Measurements from ENCODE around the gene ACSM5.
"Not testable (repeated sequence)": the region's sequence is repeated elsewhere in the genome, so short reads cannot be mapped to it uniquely, and the experiment has no call there.

The ACSM5 gene

GRCh38 chr16:20399185-20399584 is 10.1 kb upstream of the ACSM5 start:
- no peak for DNase-seq (ENCODE audit: low read depth)

GRCh38 chr16:20401066-20401465 is 8.3 kb upstream of the ACSM5 start:
- DNase-seq (ENCODE audit: low read depth) = no peak

GRCh38 chr16:20401475-20402016 is 7.8 kb upstream of the ACSM5 start:
- no peak for DNase-seq (ENCODE audit: low read depth)

- no peak for DNase-seq (ENCODE audit: low read depth)
Measured at GRCh38 chr16:20402651-20403050, 6.7 kb upstream of the ACSM5 start.

- no peak for DNase-seq (ENCODE audit: low read depth)
Measured at GRCh38 chr16:20404637-20405036, 4.7 kb upstream of the ACSM5 start, which contains the start of gene PDILT. PDILT (minus strand) TSS chr16:20404737; CDS start chr16:20399300, 5,437 bp downstream.

- no peak for DNase-seq (ENCODE audit: low read depth)
Measured at GRCh38 chr16:20410121-20410723, 888 bp downstream of the ACSM5 start.

GRCh38 chr16:20411055-20411454 is 1.7 kb downstream of the ACSM5 start:
- no peak for DNase-seq (ENCODE audit: low read depth)

GRCh38 chr16:20415541-20415940 is 6.2 kb downstream of the ACSM5 start:
- DNase-seq (ENCODE audit: low read depth) = no peak

GRCh38 chr16:20419093-20419492 is 9.8 kb downstream of the ACSM5 start:
- DNase-seq (ENCODE audit: low read depth) = not testable (repeated sequence)

GRCh38 chr16:20421748-20422147 is 12.4 kb downstream of the ACSM5 start:
- not testable (repeated sequence) for DNase-seq (ENCODE audit: low read depth)

GRCh38 chr16:20423772-20424128 is 14.4 kb downstream of the ACSM5 start:
- DNase-seq (ENCODE audit: low read depth) = not testable (repeated sequence)

GRCh38 chr16:20424129-20424866 is 15.0 kb downstream of the ACSM5 start:
- DNase-seq (ENCODE audit: low read depth) = no peak

GRCh38 chr16:20427401-20427797 is 18.1 kb downstream of the ACSM5 start:
- not testable (repeated sequence) for DNase-seq (ENCODE audit: low read depth)

GRCh38 chr16:20429499-20429898 is 20.2 kb downstream of the ACSM5 start:
- DNase-seq (ENCODE audit: low read depth) = not testable (repeated sequence)

- not testable (repeated sequence) for DNase-seq (ENCODE audit: low read depth)
Measured at GRCh38 chr16:20430480-20430879, 21.1 kb downstream of the ACSM5 start.

- DNase-seq (ENCODE audit: low read depth) = no peak
Measured at GRCh38 chr16:20430948-20431347, 21.6 kb downstream of the ACSM5 start.

GRCh38 chr16:20438950-20439349 is 29.6 kb downstream of the ACSM5 start:
- not testable (repeated sequence) for DNase-seq (ENCODE audit: low read depth)

- DNase-seq (ENCODE audit: low read depth) = not testable (repeated sequence)
Measured at GRCh38 chr16:20439820-20440231, 30.5 kb downstream of the ACSM5 start.

- not testable (repeated sequence) for DNase-seq (ENCODE audit: low read depth)
Measured at GRCh38 chr16:20440731-20441130, 31.4 kb downstream of the ACSM5 start.

GRCh38 chr16:20441191-20441590 is 31.9 kb downstream of the ACSM5 start:
- DNase-seq (ENCODE audit: low read depth) = no peak

GRCh38 chr16:20441859-20442258 is 32.5 kb downstream of the ACSM5 start:
- not testable (repeated sequence) for DNase-seq (ENCODE audit: low read depth)

- not testable (repeated sequence) for DNase-seq (ENCODE audit: low read depth)
Measured at GRCh38 chr16:20446652-20447393, 37.5 kb downstream of the ACSM5 start.

GRCh38 chr16:20451364-20451763 is 42.0 kb downstream of the ACSM5 start, which contains the start of gene ACSM2A:
ACSM2A (plus strand) TSS chr16:20451521; CDS start chr16:20460115, 8,594 bp downstream.
- DNase-seq (ENCODE audit: low read depth) = not testable (repeated sequence)

Data from stimulated activated CD8-positive, alpha-beta memory T cell treated with anti-CD3 and anti-CD28 coated beads, Interleukin-12 subunit alpha, Interleukin-12 subunit beta, amount 100 ng/mL, for 1 hour (primary cell).